Measurements from ENCODE around the gene ARHGAP10. TPM values are rescaled to one million over a fixed set of nuclear protein-coding genes. Genes with fewer than 3 reads are reported as not detected.
A peak's percentile ranks its signal among the peaks of the same experiment; 100 is the strongest.

ARHGAP10 gene
- total RNA-seq, 4 donors from 2014 or later: 186 to 296 (median 192) TPM

- TF ChIP-seq POLR2AphosphoS5 (IDR thresholded peaks at IDR 0.05) (no peak), EP300 (IDR thresholded peaks at IDR 0.05) (no peak), CTCF (IDR thresholded peaks at IDR 0.05) (peak in 1 of 3 experiments; percentile 5), POLR2A (IDR thresholded peaks at IDR 0.05; ENCODE audit: low read depth) (no peak)
- peaks cover 0 to 3% (median 0%) of the 10 kb centered on the region in 4 donors for H3K36me3 ChIP-seq
- H3K4me1 ChIP-seq: peaks cover 24 to 95% (median 81%) of the 10 kb centered on the region in 4 donors
- intact Hi-C loops (cut with DNase I): no loop called here
- H3K4me3 ChIP-seq: no peak overlapping the region
- no peaks in the 10 kb centered on the region for H3K27me3 ChIP-seq
- 33% methylated on average over 1 of the region's 1 CpG for WGBS
- peak overlapping the region; percentile 62 to 70 (median 66) for H3K27ac ChIP-seq (replicated peaks in 1 of 4)
- no peaks in the 10 kb centered on the region for H3K9me3 ChIP-seq
- no peak for DNase-seq (ENCODE audit: extremely low spot score)
Measured at GRCh38 chr4:147760695-147761094, 28.8 kb downstream of the ARHGAP10 start.

GRCh38 chr4:147761218-147761883 lies 29.5 kb downstream of the ARHGAP10 start:
- Histone ChIP-seq H3K9me3 (no peaks in the 10 kb centered on the region), H3K4me1 (peaks cover 18 to 89% (median 80%) of the 10 kb centered on the region in 4 donors), H3K4me3 (no peak overlapping the region), H3K27ac (replicated peaks in 1 of 4) (peak overlapping the region; percentile 62 to 70 (median 66)), H3K36me3 (peaks cover 0 to 3% (median 0%) of the 10 kb centered on the region in 4 donors), H3K27me3 (no peaks in the 10 kb centered on the region)
- TF ChIP-seq CTCF (IDR thresholded peaks at IDR 0.05) (no peak), EP300 (IDR thresholded peaks at IDR 0.05) (no peak), POLR2AphosphoS5 (IDR thresholded peaks at IDR 0.05) (no peak), POLR2A (IDR thresholded peaks at IDR 0.05; ENCODE audit: low read depth) (no peak)
- WGBS: 85% methylated on average over 7 of the region's 7 CpGs
- intact Hi-C loops (cut with DNase I): no loop called here
- no peak for DNase-seq (ENCODE audit: extremely low spot score)

GRCh38 chr4:147764337-147764736 lies 32.4 kb downstream of the ARHGAP10 start:
- no peak overlapping the region for H3K4me3 ChIP-seq
- H3K36me3 ChIP-seq: no peaks in the 10 kb centered on the region
- no peak for TF ChIP-seq POLR2AphosphoS5 (IDR thresholded peaks at IDR 0.05)
- TF ChIP-seq EP300 (IDR thresholded peaks at IDR 0.05): no peak
- TF ChIP-seq POLR2A (IDR thresholded peaks at IDR 0.05; ENCODE audit: low read depth): no peak
- no peak for TF ChIP-seq CTCF (IDR thresholded peaks at IDR 0.05)
- DNase-seq (ENCODE audit: extremely low spot score): no peak
- 78% methylated on average over 7 of the region's 7 CpGs for WGBS
- H3K4me1 ChIP-seq: peaks cover 23 to 89% (median 86%) of the 10 kb centered on the region in 4 donors
- intact Hi-C loops (cut with DNase I): no loop called here
- H3K27me3 ChIP-seq: no peaks in the 10 kb centered on the region
- H3K9me3 ChIP-seq: no peaks in the 10 kb centered on the region
- H3K27ac ChIP-seq (replicated peaks in 1 of 4): no peak overlapping the region

- Histone ChIP-seq H3K4me3 (no peak overlapping the region), H3K27me3 (no peaks in the 10 kb centered on the region), H3K9me3 (no peaks in the 10 kb centered on the region), H3K4me1 (peaks cover 22 to 90% (median 87%) of the 10 kb centered on the region in 4 donors), H3K36me3 (no peaks in the 10 kb centered on the region), H3K27ac (replicated peaks in 1 of 4) (no peak overlapping the region)
- intact Hi-C loops (cut with DNase I): no loop called here
- WGBS: 76% methylated on average over 3 of the region's 3 CpGs
- no peak for DNase-seq (ENCODE audit: extremely low spot score)
- TF ChIP-seq POLR2A (IDR thresholded peaks at IDR 0.05; ENCODE audit: low read depth): no peak
- TF ChIP-seq POLR2AphosphoS5 (IDR thresholded peaks at IDR 0.05): no peak
- no peak for TF ChIP-seq EP300 (IDR thresholded peaks at IDR 0.05)
- no peak for TF ChIP-seq CTCF (IDR thresholded peaks at IDR 0.05)
Measured at GRCh38 chr4:147765121-147765529, 33.2 kb downstream of the ARHGAP10 start.

Measured in esophagus muscularis mucosa (tissue), 4 donors.